Epidermal melanocyte (primary cell): ENCODE measurements around the gene PARD3.
"Not testable (repeated sequence)": the region's sequence is repeated elsewhere in the genome, so short reads cannot be mapped to it uniquely, and the experiment has no call there.

Experiments
- DNase-seq: peaks from one replicate; pipeline ENCODE4 v3.0.0; 2011; ENCODE audit warnings: low spot score; ENCODE audit not compliant: insufficient read length

The PARD3 gene

DNA sequence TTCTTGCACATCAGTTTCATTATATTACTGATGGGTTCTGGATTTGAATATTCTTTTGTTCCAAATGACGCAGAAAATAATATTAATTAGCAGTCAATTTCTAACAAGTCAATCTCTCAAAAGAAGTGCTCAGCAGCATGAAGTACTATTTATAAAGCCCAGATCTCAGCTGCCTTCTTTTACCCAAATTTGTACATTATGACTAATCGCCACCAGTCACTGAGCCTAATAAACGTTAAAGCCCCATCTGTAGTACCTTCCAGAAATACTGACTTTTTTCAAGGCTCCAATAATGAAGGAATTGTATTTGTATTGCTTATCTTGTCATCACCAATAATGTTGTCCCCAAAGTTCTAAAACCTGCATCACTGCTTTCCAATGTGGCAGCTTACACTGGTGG lies 540.2 kb downstream of the PARD3 start:
- no peak for DNase-seq

DNA sequence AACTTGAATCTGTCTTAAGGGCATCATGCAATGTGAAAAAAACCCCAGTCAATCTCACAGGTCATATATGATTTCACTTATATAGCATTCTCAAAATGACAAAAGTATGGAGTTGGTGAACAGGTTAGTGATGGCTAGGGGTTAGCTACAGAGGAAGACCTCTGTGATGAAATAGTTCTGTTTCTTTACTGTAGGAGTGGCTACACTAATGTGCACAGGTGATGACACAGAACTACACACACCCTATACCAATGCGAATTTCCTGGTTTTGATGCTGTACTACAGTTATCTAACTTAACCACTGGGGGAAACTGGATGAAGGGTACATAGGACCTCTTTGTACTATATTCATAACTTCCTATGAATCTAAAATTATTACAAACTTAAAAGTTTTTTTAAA lies 541.8 kb downstream of the PARD3 start:
- no peak for DNase-seq

DNA sequence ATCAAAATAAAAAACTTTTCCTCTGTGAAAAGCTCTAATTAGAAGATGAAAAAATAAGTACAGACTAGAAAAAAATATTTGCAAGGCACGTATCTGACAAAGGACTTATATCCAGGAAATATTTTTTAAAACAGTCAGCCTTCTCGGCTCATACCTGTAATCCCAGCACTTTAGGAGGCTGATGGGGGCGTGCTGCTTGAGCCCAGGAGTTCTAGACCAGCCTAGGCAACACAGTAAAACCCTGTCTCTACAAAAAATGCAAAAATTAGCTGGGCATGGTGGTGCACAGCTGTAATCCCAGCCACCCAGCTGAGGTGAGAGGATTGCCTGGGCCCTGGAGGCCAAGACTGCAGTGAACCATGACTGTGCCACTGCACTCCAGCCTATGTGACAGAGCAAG lies 542.8 kb downstream of the PARD3 start:
- no peak for DNase-seq

DNA sequence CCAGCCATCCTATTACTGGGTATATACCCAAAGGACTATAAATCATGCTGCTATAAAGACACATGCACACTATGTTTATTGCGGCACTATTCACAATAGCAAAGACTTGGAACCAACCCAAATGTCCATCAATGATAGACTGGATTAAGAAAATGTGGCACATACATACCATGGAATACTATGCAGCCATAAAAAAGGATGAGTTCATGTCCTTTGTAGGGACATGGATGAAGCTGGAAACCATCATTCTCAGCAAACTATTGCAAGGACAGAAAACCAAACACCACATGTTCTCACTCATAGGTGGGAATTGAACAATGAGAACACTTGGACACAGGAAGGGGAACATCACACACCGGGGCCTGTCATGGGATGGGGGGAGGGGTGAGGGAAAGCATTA lies 546.7 kb downstream of the PARD3 start:
- not testable (repeated sequence) for DNase-seq

DNA sequence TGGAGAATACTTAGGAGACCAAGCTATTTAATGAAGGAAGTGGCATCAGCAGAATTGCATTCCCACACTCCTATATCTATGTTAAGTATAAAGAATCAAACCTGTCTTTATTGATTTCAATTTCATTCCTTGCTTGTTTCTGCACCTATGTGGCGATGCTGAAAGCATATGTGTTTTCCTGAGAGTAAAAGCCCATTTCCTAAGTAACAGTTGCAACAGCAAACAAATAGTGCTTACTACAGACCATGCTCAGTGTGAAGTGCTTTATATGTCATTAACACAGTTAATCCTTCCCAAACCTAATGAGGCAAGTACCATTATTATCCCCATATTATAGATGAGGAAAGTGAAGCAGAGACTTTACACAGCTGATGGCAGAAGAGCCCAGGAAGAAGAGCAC lies 552.1 kb downstream of the PARD3 start:
- no peak for DNase-seq

DNA sequence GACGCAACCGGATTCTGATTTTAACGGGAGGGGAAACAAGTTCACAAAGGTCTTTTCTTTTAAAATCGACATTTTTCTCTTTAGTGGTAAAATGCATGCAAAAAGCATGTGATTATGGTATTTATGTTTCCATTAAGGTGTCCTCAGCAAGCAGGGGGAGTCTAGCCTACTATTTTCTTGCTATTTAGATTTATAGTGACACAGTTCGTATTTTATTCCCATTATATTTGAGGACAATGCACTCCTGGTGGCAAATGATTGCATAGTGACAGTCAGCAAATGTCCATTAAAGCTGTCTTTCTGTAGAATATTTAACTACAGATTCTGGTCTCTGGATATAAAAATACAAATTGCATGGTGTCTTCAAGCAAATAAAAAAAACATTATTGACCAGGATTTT lies 554.2 kb downstream of the PARD3 start:
- no peak for DNase-seq

DNA sequence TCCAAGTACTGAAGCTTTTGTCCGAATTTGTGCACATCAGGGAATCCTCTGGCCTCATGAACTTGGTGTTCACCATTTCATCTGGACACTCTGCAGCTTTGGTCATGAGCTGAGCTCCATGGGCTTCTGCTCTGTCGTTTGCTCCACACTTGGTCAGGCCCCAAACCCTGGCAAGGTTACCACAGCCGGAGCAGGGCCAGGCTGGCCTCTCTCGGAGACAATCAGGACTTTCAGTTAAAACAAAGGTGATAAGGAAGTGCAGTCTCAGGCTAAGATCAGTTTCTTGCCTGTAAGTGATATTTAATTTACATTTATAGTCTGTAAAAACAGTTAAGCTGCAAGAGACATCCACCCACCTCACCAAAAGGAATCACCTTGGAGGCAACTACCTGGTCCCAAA lies 558.9 kb downstream of the PARD3 start:
- no peak for DNase-seq

DNA sequence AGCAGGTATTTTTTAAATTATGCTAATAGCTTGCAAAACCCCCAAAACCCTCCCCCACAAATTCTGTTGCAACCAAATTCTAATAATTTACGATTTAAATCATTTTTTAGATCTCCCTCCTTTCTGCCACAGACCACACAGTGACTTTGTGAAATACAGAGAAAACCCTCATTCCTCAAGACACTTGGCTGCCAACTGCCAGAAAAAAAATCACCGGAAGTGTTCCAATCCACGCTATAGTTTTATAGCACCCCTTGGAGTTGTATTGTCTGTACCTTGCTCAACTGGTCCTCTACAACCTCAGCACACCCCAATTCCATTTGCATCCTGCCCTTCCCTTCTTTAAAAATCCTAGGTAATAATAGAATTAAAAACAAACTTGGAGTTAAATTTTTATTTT lies 560.1 kb downstream of the PARD3 start:
- DNase-seq = no peak

DNA sequence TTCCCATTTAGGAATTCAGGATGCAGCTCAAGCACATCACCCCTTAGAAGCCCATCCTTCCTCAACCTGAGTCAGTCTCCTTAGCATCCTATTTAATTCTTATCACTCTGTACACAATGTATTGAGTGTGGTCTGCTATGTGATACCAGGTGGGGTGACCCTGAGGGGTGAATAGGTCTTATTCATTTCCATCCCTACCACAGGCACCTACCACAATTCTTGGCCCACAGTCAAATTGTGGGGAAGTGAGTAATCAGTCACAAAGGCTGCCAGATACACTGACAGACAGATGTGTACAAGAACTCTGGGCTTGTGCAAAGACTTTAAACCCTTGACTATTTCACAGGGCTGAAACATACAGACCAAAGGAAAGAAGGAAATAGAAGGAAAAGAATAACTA lies 560.5 kb downstream of the PARD3 start:
- DNase-seq = no peak

DNA sequence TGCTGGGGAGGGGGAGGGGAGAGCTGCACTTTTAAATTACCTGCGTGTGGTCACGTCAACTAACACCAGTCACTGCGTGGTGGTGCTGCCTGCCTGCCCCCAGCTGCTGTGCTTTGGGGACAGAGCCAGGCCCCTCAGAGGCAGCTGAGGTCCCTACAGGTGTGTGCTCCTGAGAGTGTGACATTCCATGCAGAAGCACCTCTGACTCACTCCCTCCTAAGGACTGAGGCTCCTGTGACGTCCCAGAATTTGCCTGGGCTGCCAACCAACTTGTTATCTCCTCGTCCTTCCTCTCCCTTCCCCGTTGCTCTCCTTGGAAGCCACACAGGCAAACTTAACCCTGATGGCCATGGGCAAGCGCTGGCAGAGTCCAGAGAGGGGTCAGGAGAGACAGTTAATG lies 563.0 kb downstream of the PARD3 start:
- DNase-seq = no peak

DNA sequence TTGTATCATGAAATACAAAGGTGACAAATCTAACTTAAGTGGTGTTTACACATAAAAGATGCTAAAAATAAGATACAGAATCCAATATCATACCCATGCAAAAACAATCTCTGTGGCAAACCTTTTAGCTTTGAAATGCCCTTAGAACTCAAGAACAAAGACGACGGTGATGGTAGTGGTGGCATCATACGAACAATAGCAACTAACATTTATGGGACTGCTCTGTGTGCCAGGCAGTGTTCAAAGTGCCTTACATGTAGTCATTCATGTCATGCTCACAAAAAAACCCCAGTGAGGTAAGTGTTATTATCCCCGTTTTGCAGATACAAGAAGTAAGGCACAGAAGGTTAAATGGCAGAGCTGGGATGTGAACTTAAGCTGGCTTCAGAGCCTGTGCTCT lies 563.9 kb downstream of the PARD3 start:
- DNase-seq = no peak

DNA sequence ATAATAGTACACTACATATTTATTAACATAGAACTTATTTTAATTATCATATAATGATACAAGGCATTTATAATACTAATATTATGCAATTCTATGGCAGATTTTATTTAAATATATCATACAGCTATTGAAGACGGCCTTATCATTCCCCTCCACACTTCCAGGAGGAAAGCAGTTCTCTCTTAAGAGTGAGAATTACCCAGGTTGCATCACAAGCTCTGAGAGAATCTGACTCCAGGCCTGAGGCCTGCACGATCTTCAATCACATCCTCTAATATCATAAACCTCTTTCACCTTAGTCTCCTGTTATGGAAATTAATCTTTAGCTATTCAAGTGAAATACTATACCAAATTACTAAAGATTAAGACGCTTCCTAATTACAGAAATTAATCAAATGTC lies 564.4 kb downstream of the PARD3 start:
- DNase-seq = no peak

DNA sequence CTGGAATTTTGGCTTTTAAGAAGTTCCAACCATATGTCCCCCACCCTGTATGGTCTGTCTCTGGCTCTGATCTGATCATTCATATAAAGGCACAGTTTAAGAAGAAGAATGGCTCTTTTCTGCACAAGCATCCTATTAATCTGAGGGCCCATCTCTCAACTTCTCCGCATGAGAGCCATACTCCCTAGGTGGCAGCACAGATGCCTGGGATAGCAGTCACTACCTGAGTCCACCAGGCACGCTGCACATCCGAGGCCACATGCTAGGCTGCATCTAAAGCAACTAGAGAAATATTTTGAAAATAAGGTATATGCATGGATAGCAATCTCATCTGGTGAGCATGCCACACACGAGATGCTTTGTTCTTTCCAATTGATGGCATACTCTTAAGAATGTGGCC lies 565.5 kb downstream of the PARD3 start:
- no peak for DNase-seq

DNA sequence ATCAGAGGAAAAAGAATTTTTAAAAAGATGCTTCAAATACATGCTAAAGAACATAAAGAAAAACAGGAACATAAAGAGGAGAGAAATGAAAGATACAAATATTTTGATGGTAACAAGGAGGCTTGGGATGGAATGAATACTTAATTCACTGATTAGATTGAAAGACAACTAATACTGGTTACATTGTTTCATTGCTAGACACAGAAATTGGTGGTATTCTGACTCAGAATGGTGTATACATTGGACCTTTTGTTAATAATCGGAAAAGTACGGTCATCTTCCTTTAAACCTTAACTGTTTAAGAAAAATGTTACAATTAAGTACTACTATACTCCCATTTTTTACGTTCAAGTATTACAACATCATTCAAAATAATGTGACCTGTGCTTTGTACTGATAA lies 567.5 kb downstream of the PARD3 start:
- no peak for DNase-seq

DNA sequence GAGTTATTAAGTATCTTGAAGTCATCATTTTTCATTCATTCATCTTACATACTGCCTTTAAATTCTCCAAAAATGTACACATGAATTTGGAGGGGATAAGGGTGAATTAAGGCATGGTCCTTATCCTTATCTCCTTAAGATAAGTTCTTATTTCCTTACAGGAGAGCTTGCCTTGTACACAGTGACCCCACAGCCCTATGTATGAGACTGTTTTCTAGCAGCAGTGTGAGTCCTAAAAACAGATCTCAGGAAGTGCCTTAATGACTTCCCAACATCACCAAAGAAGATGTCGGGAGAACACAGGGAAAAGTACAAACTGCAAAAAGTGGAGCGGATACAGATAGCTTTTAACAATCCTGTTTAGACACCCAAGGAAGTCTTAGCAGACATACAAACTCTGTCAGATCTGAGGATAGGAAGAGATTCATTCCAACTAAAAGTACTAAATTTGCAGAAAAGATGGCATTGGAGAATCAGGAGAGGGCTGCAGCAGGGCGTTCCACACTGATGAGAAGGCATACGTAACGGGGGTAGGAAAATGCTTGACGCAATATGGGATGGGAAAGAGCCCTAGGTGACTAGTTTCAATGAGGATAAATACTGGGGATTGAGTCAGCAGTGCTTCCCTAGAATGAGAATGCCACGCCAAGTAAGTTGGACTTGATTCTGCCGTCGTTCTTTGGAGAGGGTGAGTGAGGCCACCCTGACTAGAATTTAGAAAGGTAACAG lies 570.2 kb downstream of the PARD3 start:
- no peak for DNase-seq

DNA sequence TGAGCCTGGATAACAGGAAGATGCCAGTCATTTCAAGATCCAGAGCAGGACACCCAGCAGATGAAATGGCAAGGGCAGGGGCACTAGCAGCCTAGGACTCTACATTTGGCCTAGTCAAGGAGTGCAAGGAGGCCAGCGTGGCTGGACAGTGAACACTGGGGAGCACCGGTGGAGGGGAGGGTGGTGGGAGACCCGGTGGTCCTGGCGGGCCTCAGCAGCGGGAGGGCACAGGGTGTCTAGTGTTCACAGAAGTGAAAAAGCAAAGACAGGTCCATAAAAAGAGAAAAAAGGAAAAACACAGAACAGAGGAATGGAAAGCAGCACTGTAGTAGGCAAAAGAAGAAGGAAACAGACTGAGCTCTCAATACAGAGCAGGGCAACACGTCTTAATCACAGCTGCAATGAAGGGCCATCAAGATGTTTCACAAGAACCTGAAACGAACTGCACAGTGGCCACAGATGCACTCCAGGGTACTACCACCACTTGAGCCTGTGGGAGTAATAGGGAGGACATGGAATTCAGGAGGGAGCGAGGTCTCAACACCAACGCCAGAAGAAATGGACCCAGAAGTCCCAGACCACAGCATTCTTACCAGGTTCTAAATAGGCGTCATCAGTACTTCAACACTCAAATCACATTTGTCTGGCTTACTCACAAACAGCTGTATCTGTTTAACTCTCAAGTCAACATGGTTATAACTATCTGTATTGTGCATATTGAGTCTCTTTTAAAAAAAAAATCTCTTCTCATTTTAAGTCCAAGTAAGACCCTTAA lies 573.7 kb downstream of the PARD3 start:
- no peak for DNase-seq

DNA sequence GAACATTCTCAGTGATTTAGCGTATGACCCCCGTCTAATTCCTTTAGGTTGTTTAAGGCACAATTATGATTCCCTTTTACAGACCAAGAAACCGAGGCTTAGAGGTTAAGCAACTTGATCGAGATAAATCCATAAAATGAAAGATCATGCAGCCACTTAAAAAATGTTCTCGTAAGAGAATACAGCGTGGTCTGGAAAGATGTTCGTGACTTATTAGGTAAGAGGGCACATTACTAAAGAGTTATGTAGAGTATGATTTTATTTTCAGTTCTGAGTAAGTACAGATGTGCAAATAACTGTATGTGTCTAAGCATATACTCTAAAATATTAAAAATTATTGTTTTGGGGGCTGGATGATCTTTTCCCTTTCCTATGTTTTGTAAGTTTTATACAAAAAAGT lies 575.1 kb downstream of the PARD3 start:
- no peak for DNase-seq

DNA sequence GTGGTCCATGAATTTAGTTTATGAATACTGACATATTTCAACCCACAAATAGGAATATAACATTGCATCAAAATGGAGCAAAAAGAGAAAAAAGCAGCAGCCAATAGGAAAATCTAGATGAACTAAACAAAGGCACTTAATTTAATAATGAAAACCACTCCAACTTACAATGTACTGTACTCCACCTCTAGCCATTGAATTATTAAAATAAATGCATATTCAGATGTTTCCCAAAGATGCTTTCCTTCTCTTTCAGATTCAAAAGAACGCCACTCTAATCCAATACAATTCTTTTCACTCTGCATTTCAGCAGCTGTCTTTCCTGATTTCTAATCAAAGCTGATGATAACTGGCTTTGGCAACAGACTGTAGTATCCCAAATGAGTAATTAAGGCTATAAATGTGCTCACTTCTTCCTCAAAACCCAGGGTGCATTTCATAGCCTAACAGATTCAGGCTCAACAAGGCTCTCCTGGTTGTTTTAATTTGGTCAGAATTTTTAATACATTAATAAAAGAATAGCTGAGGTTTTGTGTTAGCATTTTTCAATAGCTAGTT lies 577.1 kb downstream of the PARD3 start:
- DNase-seq = no peak

DNA sequence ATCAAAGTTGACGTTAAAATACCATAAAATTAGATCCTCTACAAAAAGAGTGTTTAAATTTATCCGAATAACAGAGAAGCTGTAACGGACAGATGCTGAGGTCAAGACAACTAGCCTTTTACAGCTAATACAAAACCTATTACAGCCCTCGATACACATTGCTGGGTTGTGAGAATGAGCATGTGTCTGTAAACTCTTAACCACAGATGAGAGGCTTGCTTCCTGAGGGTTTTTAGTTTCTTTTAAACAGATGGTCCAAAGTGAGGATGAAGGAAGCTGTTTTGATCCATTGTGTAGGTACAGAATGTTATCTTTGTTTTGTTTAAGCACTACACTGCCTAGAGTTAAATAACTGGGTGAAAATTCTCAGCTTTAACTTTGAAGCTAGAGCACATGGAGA lies 578.2 kb downstream of the PARD3 start:
- DNase-seq = peak; percentile 52

DNA sequence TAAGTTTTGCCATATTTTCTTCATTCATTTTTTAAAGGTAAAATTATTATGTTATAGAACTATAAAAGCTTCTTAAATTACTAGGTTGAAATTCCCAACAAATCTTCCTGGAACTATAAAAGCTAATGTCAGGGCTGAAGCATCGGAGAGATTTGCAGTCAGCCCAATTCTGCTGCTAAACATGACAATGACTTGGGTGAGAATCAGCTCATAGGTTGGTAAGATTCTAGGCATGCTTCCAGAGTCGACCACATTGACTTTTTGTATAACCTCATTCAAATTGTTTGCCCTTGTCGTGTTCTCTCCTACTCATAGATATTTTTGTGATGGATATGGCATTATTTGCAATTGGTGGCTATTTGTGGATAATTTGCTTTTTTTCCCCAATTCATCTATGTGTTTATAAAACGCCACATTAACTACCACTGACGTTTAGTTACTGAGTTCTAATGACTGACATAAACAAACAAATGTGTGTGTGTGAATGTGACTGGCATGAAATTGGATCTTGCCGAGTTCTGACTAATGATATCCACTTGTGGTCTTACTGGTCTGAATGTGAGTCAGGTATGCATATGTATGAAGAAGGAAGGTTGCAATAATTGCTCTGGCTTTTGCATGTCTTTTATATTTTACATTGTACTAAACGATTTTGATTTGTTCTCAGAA lies 579.8 kb downstream of the PARD3 start:
- no peak for DNase-seq

DNA sequence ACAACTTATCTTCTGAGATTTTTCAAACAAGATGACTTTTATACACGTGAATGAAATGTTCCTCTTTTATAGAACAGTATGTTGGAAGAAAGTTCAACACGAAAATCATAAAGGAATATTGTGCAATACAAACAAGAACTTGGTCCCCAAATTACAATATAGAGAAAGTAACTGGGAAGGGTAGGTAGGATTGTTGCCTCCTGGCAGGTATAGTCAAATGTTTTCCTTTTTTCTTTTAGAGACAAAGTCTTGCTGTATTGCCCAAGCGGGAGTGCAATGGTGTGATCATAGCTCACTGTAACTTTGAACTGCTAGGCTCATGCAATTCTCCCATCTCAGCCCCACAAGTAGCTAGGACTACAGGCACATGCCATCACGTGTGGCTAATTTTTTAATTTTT lies 582.6 kb downstream of the PARD3 start:
- DNase-seq = no peak

DNA sequence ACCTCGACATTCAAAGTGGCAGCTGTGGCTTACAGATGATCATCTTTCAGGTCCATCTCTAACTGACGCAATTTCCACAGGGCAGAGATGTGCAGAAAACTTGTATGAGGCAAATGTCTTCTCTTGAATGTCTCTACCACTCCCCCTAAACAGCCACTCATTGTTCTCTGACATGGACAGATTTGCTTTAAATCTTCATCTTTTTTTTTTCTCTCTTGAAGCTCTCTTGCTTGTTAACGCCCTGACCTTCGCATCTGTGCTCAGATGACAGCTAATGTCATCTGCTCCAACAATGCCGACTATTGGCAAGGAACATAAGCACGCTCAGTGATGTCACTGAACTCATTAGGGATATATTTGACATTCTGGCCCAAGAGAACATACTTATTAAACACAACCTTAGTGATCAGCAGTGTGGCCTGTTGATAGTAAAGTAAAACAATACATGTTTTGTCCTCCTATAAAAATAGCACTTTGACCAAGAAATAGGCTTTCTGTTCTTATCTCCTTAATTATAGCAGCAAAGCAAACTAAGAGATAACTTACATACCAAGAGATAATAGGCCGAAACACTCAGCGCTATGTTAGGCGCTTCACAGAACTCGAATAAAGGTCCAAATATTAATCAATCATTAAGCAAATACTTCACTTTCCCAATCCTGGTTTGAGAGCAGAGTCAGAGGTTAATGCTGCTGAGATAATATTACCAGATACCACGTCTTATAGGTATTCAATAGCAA lies 583.5 kb downstream of the PARD3 start:
- DNase-seq = no peak
